HepG2 (cell line): ENCODE results near the gene KCTD6.

Experiments used
- ADNP ChIP-seq: sonication (generic); formaldehyde crosslinking; IDR thresholded peaks from 2 replicates; pipeline ENCODE4 v1.4.0; 2020; ENCODE audit warnings: missing genetic modification reagents
- ETV6 ChIP-seq: sonication (generic); formaldehyde crosslinking; conservative IDR thresholded peaks from 2 replicates; pipeline ENCODE4 v1.4.0; 2020; ENCODE audit warnings: missing genetic modification reagents
- HDAC1 ChIP-seq: sonication (generic); formaldehyde crosslinking; IDR thresholded peaks from 2 replicates; pipeline ENCODE4 v1.5.1; 2020; ENCODE audit warnings: mild to moderate bottlenecking, missing genetic modification reagents
- JUND ChIP-seq: sonication (generic); formaldehyde crosslinking; IDR thresholded peaks from 2 replicates; pipeline ENCODE4 v1.8.0; 2022; ENCODE audit warnings: mild to moderate bottlenecking, missing genetic modification reagents
- KLF9 ChIP-seq: IDR thresholded peaks from 2 replicates; pipeline ENCODE4 v1.6.1; 2016; ENCODE audit warnings: low read depth
- MTA3 ChIP-seq: sonication (generic); formaldehyde crosslinking; IDR thresholded peaks from 2 replicates; pipeline ENCODE4 v1.4.0; 2020; ENCODE audit warnings: missing genetic modification reagents
- TAF1 ChIP-seq: sonication (generic); formaldehyde crosslinking; IDR thresholded peaks from 2 replicates; pipeline ENCODE4 v1.4.0; 2020; ENCODE audit warnings: missing genetic modification reagents
- ZBTB42 ChIP-seq: sonication (generic); formaldehyde crosslinking; IDR thresholded peaks from 2 replicates; pipeline ENCODE4 v1.5.0; 2020; ENCODE audit warnings: mild to moderate bottlenecking, missing genetic modification reagents
- TF ChIP-seq, protein P1 (sequence below): sonication (generic); formaldehyde crosslinking; IDR thresholded peaks from 2 replicates; pipeline ENCODE4 v1.5.0; 2020; ENCODE audit warnings: mild to moderate bottlenecking, missing genetic modification reagents, moderate library complexity
- TF ChIP-seq, protein P2 (sequence below): sonication (generic); formaldehyde crosslinking; IDR thresholded peaks from 2 replicates; pipeline ENCODE4 v1.4.0; 2020; ENCODE audit warnings: mild to moderate bottlenecking, missing genetic modification reagents
- TF ChIP-seq, protein P3 (sequence below): sonication (generic); formaldehyde crosslinking; IDR thresholded peaks from 2 replicates; pipeline ENCODE4 v1.8.0; 2022; ENCODE audit warnings: mild to moderate bottlenecking, missing genetic modification reagents

DNA sequence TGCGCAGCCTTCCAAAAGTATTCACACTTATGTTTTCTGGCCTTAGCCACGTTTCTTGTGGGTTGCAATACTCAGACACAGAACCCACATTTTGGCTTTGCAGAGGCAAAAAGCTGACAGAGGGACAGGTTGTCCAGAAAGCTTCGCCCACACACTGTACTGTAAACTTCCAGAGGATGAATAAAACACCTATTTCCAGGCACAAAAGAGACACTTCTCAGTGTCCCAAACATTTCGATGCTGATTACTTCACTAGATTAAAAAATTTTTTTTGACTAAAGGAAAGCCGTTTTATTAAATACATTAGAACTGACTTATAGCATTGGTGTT is 28.0 kb upstream of the KCTD6 start:
- no peak for TF ChIP-seq HDAC1 (CRISPR knock-in tag)
- TF ChIP-seq ZBTB42 (CRISPR knock-in tag), result no peak
- TF ChIP-seq, protein P1, sequence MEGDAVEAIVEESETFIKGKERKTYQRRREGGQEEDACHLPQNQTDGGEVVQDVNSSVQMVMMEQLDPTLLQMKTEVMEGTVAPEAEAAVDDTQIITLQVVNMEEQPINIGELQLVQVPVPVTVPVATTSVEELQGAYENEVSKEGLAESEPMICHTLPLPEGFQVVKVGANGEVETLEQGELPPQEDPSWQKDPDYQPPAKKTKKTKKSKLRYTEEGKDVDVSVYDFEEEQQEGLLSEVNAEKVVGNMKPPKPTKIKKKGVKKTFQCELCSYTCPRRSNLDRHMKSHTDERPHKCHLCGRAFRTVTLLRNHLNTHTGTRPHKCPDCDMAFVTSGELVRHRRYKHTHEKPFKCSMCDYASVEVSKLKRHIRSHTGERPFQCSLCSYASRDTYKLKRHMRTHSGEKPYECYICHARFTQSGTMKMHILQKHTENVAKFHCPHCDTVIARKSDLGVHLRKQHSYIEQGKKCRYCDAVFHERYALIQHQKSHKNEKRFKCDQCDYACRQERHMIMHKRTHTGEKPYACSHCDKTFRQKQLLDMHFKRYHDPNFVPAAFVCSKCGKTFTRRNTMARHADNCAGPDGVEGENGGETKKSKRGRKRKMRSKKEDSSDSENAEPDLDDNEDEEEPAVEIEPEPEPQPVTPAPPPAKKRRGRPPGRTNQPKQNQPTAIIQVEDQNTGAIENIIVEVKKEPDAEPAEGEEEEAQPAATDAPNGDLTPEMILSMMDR (CRISPR knock-in tag), result no peak
- no peak for TF ChIP-seq MTA3
- TF ChIP-seq, protein P2, sequence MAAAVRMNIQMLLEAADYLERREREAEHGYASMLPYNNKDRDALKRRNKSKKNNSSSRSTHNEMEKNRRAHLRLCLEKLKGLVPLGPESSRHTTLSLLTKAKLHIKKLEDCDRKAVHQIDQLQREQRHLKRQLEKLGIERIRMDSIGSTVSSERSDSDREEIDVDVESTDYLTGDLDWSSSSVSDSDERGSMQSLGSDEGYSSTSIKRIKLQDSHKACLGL (CRISPR knock-in tag), result no peak
- no peak for TF ChIP-seq TAF1 (CRISPR knock-in tag)
- no peak for TF ChIP-seq KLF9 (CRISPR knock-in tag)
- no peak for TF ChIP-seq ETV6 (CRISPR knock-in tag)
- TF ChIP-seq ADNP (CRISPR knock-in tag), result no peak
- TF ChIP-seq, protein P3, sequence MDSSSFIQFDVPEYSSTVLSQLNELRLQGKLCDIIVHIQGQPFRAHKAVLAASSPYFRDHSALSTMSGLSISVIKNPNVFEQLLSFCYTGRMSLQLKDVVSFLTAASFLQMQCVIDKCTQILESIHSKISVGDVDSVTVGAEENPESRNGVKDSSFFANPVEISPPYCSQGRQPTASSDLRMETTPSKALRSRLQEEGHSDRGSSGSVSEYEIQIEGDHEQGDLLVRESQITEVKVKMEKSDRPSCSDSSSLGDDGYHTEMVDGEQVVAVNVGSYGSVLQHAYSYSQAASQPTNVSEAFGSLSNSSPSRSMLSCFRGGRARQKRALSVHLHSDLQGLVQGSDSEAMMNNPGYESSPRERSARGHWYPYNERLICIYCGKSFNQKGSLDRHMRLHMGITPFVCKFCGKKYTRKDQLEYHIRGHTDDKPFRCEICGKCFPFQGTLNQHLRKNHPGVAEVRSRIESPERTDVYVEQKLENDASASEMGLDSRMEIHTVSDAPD, result no peak
- TF ChIP-seq JUND (CRISPR knock-in tag), result no peak
